T-helper 22 cell (primary cell): ENCODE measurements around the gene RPUSD1.
"Not testable (repeated sequence)": the region's sequence is repeated elsewhere in the genome, so short reads cannot be mapped to it uniquely, and the experiment has no call there.

Experiments used
- DNase-seq: peaks from one replicate; pipeline ENCODE4 v3.0.0-alpha.2; 2020; ENCODE audit warnings: low read depth

Gene RPUSD1

GRCh38 chr16:766008-766819 lies 22.0 kb downstream of the RPUSD1 start:
- DNase-seq: no peak

GRCh38 chr16:765488-765865 lies 22.7 kb downstream of the RPUSD1 start:
- no peak for DNase-seq

- no peak for DNase-seq
Observed at GRCh38 chr16:764848-765487, 23.2 kb downstream of the RPUSD1 start.

- DNase-seq: no peak
Observed at GRCh38 chr16:764184-764750, 23.9 kb downstream of the RPUSD1 start.

- DNase-seq: no peak
Observed at GRCh38 chr16:763369-764183, 24.6 kb downstream of the RPUSD1 start.

GRCh38 chr16:762595-763268 lies 25.4 kb downstream of the RPUSD1 start:
- DNase-seq: no peak

- no peak for DNase-seq
Observed at GRCh38 chr16:761625-762513, 26.3 kb downstream of the RPUSD1 start.

- DNase-seq: no peak
Observed at GRCh38 chr16:760545-761343, 27.4 kb downstream of the RPUSD1 start, which contains the start of gene MSLN. MSLN (plus strand) TSS chr16:760734; CDS start chr16:762681, 1,947 bp downstream.

- no peak for DNase-seq
Observed at GRCh38 chr16:760065-760464, 28.1 kb downstream of the RPUSD1 start.

GRCh38 chr16:759110-759910 lies 28.9 kb downstream of the RPUSD1 start:
- DNase-seq: no peak

- DNase-seq: no peak
Observed at GRCh38 chr16:756428-756827, 31.8 kb downstream of the RPUSD1 start.

- DNase-seq: no peak
Observed at GRCh38 chr16:754656-755055, 33.5 kb downstream of the RPUSD1 start.

- DNase-seq: not testable (repeated sequence)
Observed at GRCh38 chr16:754121-754607, 34.0 kb downstream of the RPUSD1 start.

GRCh38 chr16:752007-752312 lies 36.2 kb downstream of the RPUSD1 start:
- no peak for DNase-seq

GRCh38 chr16:751152-752006 lies 36.8 kb downstream of the RPUSD1 start:
- DNase-seq: no peak

- DNase-seq: no peak
Observed at GRCh38 chr16:750485-750884, 37.7 kb downstream of the RPUSD1 start.

- no peak for DNase-seq
Observed at GRCh38 chr16:749010-749409, 39.2 kb downstream of the RPUSD1 start.
